ENCODE results near the gene HIF3A.

Gene HIF3A

GRCh38 chr19:46330319-46330918, 33.6 kb downstream of the HIF3A start:
- no peak for DNase-seq (ENCODE audit: low spot score)

DNA sequence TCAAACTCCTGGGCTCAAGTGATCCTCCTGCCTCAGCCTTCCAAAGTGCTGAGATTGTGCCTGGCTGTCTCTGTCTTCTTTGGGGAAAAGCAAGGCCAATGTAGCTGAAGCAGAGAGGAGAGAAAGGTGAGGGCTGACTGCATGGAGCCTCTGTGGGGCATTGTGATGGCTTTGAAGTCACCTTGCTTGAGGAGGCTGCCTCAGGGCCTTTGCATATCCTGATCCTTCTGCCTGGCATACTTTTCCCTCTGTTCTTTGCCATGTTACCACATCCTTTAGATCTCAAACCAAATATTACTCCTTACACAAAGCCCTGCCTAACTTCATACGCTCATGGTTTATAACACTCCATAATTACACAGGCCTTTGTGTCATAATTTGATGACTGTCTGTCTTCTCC, 40.6 kb downstream of the HIF3A start:
- no peak for DNase-seq (ENCODE audit: low spot score)

DNA sequence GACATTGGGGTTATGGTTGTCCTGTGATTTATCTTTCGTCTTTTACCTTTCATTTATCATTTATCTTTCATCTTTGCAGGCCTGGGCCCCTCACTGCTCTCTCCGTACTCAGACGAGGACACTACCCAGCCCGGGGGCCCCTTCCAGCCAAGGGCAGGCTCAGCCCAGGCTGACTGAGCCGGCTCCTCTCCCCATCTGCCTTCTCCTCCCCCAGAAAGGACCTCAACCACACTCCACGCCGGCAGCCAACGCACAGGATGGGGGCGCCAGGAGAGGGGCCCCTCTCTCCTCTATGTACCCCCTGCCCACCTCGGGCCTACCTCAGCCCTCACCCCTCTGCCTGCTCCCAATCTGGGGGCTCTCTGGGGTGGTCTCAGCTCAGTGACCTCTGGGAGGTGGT, 42.6 kb downstream of the HIF3A start:
- no peak for DNase-seq (ENCODE audit: low spot score)

DNA sequence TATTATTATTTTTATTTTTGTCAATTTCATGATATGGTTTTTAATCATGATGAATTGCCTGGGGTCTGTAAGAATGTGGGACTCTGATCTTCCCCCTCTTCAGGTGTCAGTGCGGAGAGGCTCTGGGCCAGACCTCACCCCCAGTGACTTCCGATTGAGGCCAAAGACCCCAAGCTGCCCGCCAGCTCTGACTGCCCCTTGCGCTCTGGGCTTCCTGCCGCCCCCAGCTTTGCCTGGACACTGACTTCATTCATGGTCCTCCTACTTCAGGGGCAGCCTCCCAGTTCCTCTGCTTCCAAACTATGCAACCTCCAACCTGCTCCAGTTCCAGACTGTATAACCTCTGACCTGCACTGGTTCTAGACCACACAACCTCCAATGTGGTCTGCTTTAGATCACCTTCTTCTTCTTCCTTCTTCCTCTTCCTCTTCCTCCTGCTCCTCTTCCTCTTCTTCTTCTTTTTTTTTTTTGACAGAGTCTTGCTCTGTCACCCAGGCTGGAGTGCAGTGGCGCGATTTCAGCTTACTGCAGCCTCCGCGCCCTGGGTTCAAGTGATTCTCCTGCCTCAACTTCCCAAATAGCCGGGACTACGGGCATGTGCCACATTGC, 43.3 kb downstream of the HIF3A start:
- DNase-seq (ENCODE audit: low spot score), result no peak

DNA sequence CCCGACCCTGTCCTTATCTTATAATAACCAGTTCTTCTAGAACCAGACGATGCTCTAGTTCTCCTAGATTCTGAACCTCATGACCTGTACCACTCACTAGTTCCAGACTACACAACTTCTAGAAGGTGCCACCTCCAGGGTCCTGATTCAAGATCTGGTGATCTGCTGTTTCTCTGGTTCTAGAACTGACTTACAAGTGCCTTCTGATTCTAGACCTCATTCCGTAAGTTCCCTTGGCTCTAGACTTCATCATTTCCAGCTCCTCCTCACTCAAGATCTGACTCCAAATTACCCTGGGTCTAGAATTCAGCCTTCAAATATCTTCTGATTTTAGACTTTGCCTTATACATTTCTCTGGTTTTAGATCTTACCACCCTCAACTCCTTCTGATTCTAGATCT, 45.1 kb downstream of the HIF3A start:
- no peak for DNase-seq (ENCODE audit: low spot score)

- DNase-seq (ENCODE audit: low spot score), result no peak
Measured at GRCh38 chr19:46344363-46344762, 47.5 kb downstream of the HIF3A start.

GRCh38 chr19:46345157-46345556, 48.3 kb downstream of the HIF3A start:
- DNase-seq (ENCODE audit: low spot score), result no peak

DNA sequence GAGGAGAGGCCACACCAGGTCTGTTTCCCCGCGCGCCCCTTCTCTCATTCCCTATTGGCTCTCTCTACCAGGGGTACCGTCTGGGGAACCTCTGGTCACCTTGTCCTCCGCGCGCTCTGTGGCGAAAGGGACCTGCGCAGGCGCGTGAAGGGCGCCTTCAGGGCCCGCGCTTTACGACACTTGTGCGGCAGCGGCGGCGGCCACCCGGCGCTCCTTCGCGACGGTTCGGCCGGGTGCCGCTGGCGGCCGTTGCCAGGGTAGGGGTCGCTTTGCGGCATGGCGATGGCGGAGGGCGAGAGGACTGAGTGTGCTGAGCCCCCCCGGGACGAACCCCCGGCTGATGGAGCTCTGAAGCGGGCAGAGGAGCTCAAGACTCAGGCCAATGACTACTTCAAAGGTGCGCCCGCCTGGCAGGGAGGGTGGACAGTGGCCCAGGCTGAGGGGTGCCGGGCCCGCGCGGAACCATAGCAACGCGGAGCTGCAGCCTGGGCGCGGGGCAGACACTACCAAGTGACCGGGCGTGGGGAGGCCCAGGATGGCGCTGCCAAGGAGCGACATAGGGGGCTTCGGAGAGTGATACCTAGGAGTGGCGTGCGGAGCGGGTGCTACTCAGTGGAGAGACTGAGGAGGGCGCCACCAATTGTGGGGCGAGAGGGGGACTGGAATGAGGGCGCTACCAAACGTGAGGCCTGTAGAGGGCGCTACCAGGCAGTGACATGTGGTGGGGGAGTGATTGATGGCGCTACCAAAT, 50.2 kb downstream of the HIF3A start, which contains the start of gene PPP5C:
Gene PPP5C, plus strand, starts transcription at position 267 of the 751 bp plus-strand sequence. Its CDS starts 10 bp downstream, at position 277.
- peak; percentile 73 for DNase-seq (ENCODE audit: low spot score)

- DNase-seq (ENCODE audit: low spot score), result no peak
Measured at GRCh38 chr19:46347572-46347883, 50.7 kb downstream of the HIF3A start.

DNA sequence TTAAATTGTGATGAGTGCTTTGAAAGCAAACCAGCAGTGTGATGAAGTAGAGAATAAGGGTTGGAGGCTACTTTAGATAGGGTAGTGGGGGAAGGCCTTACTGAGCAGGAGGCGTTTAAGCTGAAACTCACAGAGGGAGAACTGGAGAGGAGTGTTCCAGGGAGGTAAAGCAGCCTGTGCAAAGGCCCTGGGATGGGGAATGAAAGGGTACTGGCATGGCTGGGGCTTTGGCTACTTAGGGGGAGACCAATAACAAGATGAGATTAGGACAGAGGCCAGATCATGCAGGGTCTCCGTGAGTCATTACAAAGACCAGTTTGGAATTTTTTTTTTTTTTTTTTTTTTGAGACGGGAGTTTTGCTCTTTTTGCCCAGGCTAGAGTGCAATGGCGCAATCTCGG, 51.1 kb downstream of the HIF3A start:
- no peak for DNase-seq (ENCODE audit: low spot score)

DNA sequence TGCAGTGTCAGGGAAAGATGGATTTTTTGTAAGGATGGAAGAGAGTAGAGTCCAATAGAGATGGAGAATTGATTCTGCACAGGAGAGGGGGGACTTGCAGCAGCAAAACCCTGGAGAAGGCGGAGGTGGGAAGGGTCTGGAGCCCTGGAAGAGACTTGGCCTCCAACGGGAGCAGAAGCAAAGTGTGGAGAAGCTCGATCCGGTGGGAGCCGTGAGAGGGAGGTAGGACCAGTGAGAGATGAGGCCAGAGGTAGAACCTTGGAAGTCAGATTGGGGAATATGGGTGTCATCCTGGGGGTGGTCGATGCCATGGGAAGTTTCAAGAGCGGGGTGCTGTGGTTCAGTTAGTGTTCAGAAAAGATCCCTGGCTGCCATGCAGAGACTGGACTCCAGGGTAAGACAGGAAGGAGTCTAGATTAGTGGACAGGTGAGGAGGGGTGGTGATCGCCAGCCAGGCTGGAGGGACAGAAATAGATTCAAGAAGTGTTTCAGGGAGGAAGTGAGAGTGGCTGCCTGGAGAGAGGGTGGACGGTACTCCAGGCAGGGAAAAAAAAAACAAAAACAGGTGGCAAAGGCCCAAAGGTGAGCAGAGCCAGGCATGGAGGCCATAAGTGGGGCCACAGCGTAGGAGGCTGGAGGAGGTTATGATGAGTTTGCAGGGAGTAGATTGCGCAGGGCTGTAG, 52.6 kb downstream of the HIF3A start:
- DNase-seq (ENCODE audit: low spot score), result no peak

DNA sequence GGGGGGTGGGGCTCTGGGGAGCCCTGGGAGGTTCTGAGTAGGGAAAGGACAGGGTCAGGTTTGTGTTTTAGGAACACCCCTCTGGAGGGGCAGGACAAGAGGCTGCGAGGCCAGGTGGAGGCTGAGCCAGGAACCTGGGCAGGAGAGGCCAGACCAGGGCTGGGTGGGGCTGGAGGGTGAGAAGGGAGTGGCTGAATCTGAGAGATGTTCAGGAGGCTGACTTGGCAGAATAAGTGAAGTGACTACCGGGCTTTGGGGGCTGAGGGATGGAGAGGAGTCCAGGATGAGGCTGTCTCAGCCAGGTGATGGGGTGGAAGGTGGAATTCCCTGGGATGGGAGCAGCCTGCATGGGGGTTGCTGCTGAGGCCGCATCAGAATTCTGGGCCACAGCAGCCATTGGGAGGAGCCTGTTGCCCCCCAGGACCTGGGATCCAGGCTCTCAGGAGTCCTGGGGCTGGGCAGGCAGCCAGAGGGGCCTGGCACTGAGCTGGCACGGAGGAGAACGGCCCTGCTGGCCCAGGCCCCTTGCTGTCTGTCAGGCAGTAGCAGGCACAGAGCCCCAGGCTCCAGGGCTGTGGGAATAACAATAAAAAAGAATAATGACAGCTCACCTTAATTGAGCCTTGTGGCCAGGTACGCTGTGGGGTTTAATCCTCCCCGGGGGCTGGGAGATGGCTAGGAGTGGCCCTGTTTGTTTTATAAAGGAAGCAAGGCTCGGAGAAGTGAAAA, 53.4 kb downstream of the HIF3A start:
- DNase-seq (ENCODE audit: low spot score), result no peak

DNA sequence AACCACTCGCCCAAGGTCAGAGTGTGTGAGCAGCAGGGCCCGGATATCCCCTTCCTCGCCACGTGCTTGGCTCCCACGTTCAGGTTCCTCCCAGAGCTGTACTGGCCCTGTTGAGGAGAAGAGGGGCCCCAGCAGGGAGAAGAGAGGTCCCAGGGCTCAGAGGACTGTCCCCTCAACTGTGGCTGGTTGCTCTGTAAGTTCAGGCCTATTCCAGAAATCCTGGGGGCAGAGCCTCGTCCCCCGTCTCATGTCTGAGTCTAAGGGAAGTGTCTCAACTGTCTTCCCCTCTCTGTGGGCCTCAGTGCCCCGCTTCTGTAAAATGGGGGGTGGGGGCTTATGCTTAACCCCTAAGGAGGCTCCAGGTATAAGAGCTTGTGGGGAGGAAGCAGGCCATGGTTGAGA, 53.9 kb downstream of the HIF3A start:
- no peak for DNase-seq (ENCODE audit: low spot score)

DNA sequence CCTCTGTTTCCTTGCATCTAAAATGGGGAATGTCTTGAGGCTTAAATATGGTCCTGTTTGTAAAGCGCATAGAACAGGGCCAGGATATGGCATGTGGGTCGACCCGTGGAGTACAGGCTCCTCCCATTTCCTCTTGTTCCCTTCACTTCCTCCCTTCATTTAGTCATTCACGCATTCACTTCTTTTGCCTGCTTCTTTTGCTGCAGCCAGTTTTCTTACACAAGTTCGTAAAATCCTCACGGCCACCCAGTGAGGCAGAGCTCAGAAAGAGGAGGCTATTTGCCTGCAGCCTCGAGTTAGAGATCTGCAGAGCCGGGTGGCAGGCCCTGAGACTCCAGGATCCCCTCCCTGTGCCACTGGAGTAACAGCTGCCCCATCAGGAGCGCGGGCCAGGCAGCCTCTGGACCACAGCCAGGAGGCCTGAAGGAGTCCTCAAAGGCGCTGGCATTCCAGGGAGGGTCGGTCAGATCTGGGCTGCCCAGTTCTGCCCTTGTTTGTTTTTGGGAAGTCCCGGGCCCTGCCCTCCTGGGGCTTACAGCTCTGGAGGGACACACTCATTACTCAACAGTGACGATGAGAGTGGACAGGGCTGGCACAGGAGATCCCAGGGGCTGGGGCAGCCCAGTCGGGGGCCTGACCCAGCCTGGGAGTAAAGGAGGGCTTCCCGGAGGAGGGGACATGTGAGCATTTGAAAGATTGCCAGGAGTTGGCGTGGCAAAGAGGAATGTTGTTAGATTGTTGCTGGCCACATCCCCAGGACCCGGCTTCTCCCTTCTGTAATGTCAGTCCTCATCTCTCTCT, 54.6 kb downstream of the HIF3A start:
- DNase-seq (ENCODE audit: low spot score), result no peak

- no peak for DNase-seq (ENCODE audit: low spot score)
Measured at GRCh38 chr19:46353730-46354528, 57.1 kb downstream of the HIF3A start.

DNA sequence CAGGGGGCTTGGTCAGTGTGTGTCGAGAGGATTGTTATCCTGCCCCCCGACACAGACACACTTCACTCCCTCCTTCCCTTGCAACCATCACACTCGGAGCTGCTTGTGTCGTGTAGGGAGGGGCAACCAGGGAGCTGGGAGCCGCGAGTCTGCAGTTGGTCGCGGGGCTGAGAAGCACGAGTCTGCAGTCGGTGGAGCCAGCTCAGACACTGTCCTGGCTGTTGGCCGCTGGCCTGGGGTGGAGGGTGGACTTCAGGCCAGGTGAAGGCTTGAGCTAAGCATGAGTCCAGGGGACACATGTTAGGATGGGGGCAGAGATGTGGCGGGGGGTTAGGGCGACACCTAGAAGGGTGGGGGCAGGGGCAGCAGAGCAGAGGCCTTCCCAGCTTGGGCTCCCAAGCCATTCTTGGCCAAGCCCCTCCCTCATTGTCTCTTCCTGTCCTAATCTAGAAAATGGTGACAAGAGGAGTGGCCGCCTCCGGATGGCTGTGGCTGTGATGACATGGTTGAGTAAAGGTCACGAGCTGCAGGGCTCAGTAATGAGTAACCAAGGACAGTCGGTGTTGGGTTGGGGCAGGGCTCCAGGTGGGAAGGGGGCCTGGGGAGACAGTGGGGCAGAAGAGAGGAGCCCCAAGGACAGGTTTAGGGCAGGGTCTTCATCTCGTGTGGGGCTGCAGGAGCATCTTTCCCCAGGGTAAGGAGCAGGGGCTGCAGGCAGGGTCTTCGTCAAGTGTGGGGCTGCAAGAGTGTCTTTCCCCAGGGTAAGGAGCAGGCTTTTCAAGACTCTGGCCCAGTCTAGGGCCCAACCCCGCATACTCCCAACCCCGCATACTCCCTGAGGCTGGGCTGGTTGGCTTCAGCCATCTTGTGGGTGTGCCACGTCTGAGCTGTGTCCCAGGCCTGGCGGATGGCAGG, 58.6 kb downstream of the HIF3A start:
- DNase-seq (ENCODE audit: low spot score), result no peak

DNA sequence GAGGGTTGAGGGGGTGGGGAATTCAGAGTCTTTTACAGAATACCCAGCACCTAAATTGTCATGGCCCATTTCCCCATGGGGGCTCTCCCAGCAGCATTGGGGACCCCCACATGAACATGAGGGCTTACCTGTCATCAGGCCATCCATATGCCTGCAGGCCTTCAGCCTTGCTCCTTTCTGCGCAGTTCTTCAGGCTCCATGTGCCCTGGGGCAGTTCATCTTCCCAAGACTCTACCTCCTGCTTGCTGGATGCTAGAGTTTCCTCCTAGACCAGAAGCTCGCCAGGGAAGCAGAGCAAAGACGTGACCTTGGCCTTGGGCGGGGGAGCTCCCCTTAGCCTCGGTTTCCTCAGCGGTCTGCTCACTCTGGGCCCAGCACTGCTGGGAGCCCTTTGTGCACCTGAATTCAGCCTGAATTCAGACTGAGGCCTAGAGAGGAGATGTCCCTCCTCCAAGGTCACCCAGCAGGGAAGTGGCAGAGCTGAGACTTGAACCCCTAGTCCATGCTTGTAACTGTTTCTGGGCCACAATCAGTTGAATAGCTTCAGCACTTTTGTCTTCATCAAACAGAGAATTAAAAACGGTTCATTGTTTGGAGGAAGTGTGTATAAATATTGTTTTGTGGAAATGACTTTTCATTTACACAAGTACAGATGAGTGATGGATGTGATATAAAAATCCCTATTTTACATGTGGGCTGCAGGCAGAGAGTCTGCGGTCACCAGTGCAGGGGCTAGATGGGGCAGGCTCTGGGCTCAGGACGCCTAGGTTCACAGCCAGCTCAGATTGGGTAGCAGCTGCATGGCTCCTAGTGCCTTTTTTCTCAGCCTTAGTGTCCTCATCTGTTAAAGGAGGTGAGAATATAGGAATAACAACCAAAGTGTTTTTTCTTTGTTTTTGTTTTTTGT, 59.6 kb downstream of the HIF3A start:
- DNase-seq (ENCODE audit: low spot score), result no peak

- DNase-seq (ENCODE audit: low spot score), result no peak
Measured at GRCh38 chr19:46357846-46358583, 61.2 kb downstream of the HIF3A start.

Data from pons (tissue), 1 donor.